HepG2 (cell line): ENCODE measurements around the gene MAPK11. TPM values are rescaled to one million over a fixed set of nuclear protein-coding genes. Genes with fewer than 3 reads are reported as not detected.

ENCODE experiments used
- ATAC-seq: fragments of 200-7000 bp; cut with Tn5 transposase; 3 replicates; pipeline ENCODE4 v1.9.1; 2020; ENCODE audit warnings: mild to moderate bottlenecking, moderate library complexity
- BruUV-seq: library from RNA; stranded (reverse); fragments of 400-500 nt; replicated peaks from 2 replicates; lab custom pipeline; 2021; lab: Mats Ljungman, UMichigan
- CTCF ChIA-PET: fragments of 300-600 bp; formaldehyde crosslinking; extraction: SDS; loops from one replicate; lab custom pipeline; 2021; ENCODE audit warnings: low total read pairs, inconsistent platforms, low intra/inter-chr PET ratio; lab: Yijun Ruan, JAX
- POLR2A ChIA-PET: fragments of 350-600 bp; sonication (Branson Sonifier 250); formaldehyde crosslinking; loops from one replicate; lab custom pipeline; 2020; ENCODE audit warnings: antibody characterized with exemption, inconsistent platforms; lab: Yijun Ruan, JAX
- DNase-seq: peaks from one replicate; pipeline ENCODE4 v3.0.0-alpha.2; 2015; ENCODE audit warnings: low spot score
- FAIRE-seq: peaks from 3 replicates; lab custom pipeline; 2011; peaks lifted over from hg19 to GRCh38; lab: Jason Lieb, UNC
- H2AFZ ChIP-seq: one replicate; pipeline ENCODE4 v1.6.1; 2011; ENCODE audit warnings: low read length, inconsistent platforms
- H3K27ac ChIP-seq: fragments of 300-600 bp; 3 replicates; pipeline ENCODE4 v1.8.0; 2011; ENCODE audit warnings: mixed run types, mild to moderate bottlenecking, mixed read lengths, low read length, inconsistent platforms; ENCODE audit not compliant: insufficient read depth; ENCODE audit errors: extremely low read length
- H3K27me3 ChIP-seq, 2 experiments: fragments of 200-600 bp in 1 of 2; 2 replicates in 1 of 2; 3 replicates in 1 of 2; pipeline versions ENCODE4 v1.6.0 to v1.8.0; 2011; ENCODE audit warnings: low read length in 2 of 2, mild to moderate bottlenecking in 2 of 2, moderate library complexity in 2 of 2, inconsistent platforms in 1 of 2; ENCODE audit not compliant: insufficient read depth in 2 of 2, control insufficient read depth in 1 of 2
- H3K36me3 ChIP-seq, 2 experiments: fragments of 200-600 bp in 1 of 2; replicated peaks in 1 of 2; 2 replicates in 1 of 2; 3 replicates in 1 of 2; pipeline versions ENCODE4 v1.5.1 to v1.8.0; 2011; ENCODE audit warnings: low read length in 2 of 2, inconsistent platforms in 1 of 2; ENCODE audit not compliant: insufficient read depth in 2 of 2, control insufficient read depth in 1 of 2
- H3K4me1 ChIP-seq: 2 replicates; pipeline ENCODE4 v1.5.1; 2012; ENCODE audit warnings: low read length, inconsistent platforms; ENCODE audit not compliant: insufficient read depth
- H3K4me2 ChIP-seq: 2 replicates; pipeline ENCODE4 v1.6.0; 2011; ENCODE audit warnings: low read depth, low read length, inconsistent platforms
- H3K4me3 ChIP-seq, 3 experiments: fragments of 200-600 bp in 1 of 3; sonication (generic), shearing (Covaris generic) in 1 of 3; replicated peaks in 1 of 3; 2 replicates each; pipeline ENCODE4 v1.5.1; 2011 to 2016; ENCODE audit warnings: low read length in 3 of 3, inconsistent platforms in 2 of 3, low read depth in 2 of 3, mild to moderate bottlenecking in 2 of 3, control low read depth in 1 of 3, mixed read lengths in 1 of 3; ENCODE audit not compliant: insufficient read depth in 1 of 3
- H3K79me2 ChIP-seq: one replicate; pipeline ENCODE4 v1.6.1; 2011; ENCODE audit warnings: low read length, inconsistent platforms; ENCODE audit not compliant: insufficient read depth
- H3K9ac ChIP-seq: 2 replicates; pipeline ENCODE4 v1.6.0; 2011; ENCODE audit warnings: mild to moderate bottlenecking, low read depth, low read length, inconsistent platforms; ENCODE audit not compliant: insufficient read depth
- H3K9me3 ChIP-seq: 2 replicates; pipeline ENCODE4 v1.5.1; 2012; ENCODE audit warnings: mild to moderate bottlenecking, low read length
- H4K20me1 ChIP-seq: 2 replicates; pipeline ENCODE4 v1.6.0; 2011; ENCODE audit warnings: inconsistent platforms, mild to moderate bottlenecking, low read length, moderate library complexity; ENCODE audit not compliant: insufficient read depth
- ARNT ChIP-seq: fragments of 450-650 bp; IDR thresholded peaks from 2 replicates; pipeline ENCODE4 v1.6.1; 2017
- ARNTL ChIP-seq: sonication (generic); formaldehyde crosslinking; IDR thresholded peaks from 2 replicates; pipeline ENCODE4 v1.4.0; 2020; ENCODE audit warnings: mild to moderate bottlenecking, missing genetic modification reagents
- ATRX ChIP-seq: sonication (generic); formaldehyde crosslinking; IDR thresholded peaks from 2 replicates; pipeline ENCODE4 v1.4.0; 2020; ENCODE audit warnings: missing genetic modification reagents, borderline replicate concordance
- IKZF5 ChIP-seq: IDR thresholded peaks from 2 replicates; pipeline ENCODE4 v1.6.1; 2018; ENCODE audit warnings: missing genetic modification reagents, mild to moderate bottlenecking, missing compliant biosample characterization
- IRX3 ChIP-seq: sonication (generic); formaldehyde crosslinking; IDR thresholded peaks from 2 replicates; pipeline ENCODE4 v1.8.1; 2023; ENCODE audit warnings: mild to moderate bottlenecking, low read depth, missing genetic modification reagents, borderline replicate concordance
- KDM2A ChIP-seq: sonication (generic); formaldehyde crosslinking; IDR thresholded peaks from 2 replicates; pipeline ENCODE4 v1.4.0; 2020; ENCODE audit warnings: low read depth, missing genetic modification reagents, borderline replicate concordance
- MAFK ChIP-seq, 2 experiments: IDR thresholded peaks in 1 of 2; conservative IDR thresholded peaks in 1 of 2; 2 replicates each; pipeline ENCODE4 v1.6.1; 2011; ENCODE audit warnings: improper control_type of control experiment in 2 of 2, low read length in 2 of 2
- ZNF142 ChIP-seq: sonication (generic); formaldehyde crosslinking; IDR thresholded peaks from 2 replicates; pipeline ENCODE4 v1.4.0; 2020; ENCODE audit warnings: missing genetic modification reagents
- ZNF33A ChIP-seq: sonication (generic); formaldehyde crosslinking; IDR thresholded peaks from 2 replicates; pipeline ENCODE4 v1.5.1; 2020; ENCODE audit warnings: missing genetic modification reagents, mild to moderate bottlenecking, moderate library complexity, borderline replicate concordance
- ZNF468 ChIP-seq: sonication (generic); formaldehyde crosslinking; IDR thresholded peaks from 2 replicates; pipeline ENCODE4 v1.8.0; 2022; ENCODE audit warnings: mild to moderate bottlenecking, moderate library complexity, missing genetic modification reagents
- ZNF780A ChIP-seq: sonication (generic); formaldehyde crosslinking; IDR thresholded peaks from 2 replicates; pipeline ENCODE4 v1.8.0; 2022; ENCODE audit warnings: mild to moderate bottlenecking, missing genetic modification reagents, moderate library complexity
- ZSCAN25 ChIP-seq: sonication (generic); formaldehyde crosslinking; IDR thresholded peaks from 2 replicates; pipeline ENCODE4 v1.8.0; 2022; ENCODE audit warnings: mild to moderate bottlenecking, missing genetic modification reagents
- WGBS: methylation state at CpG from one replicate; pipeline ENCODE4 v1.1.6; 2017; ENCODE audit warnings: low lambda C conversion rate; 5-methylcytosine and 5-hydroxymethylcytosine counted together
- in situ Hi-C: cut with HindIII; loops from 2 replicates; pipeline ENCODE4 v1.10.0; 2017; ENCODE audit warnings: low pct_unique_long_range_greater_than_20kb; ENCODE audit not compliant: extremely low pct_ligation_motif_present
- intact Hi-C: fragments of 100-400 bp; cut with micrococcal nuclease; formaldehyde crosslinking; loops from one replicate; pipeline ENCODE4 v1.10.0; 2022; ENCODE audit not compliant: unreplicated experiment
- polyA plus RNA-seq, 8 experiments: library from polyadenylated mRNA; depleted of rRNA in 3 of 8; stranded (reverse) in 7 of 8; unstranded in 1 of 8; fragments of >200 nt; fragmentation: Illumina TruSeq in 4 of 8; extraction: Trizol in 4 of 8; gene quantifications; 2 replicates each; pipeline versions ENCODE4 v1.2.1 to v1.2.3, GENCODE V29; 2011 to 2016; ENCODE audit warnings: low read depth in 4 of 8, missing spikeins in 1 of 8, mixed read lengths in 1 of 8; ENCODE audit not compliant: insufficient read depth in 1 of 8
- total RNA-seq, 5 experiments: library from RNA; depleted of rRNA; stranded (reverse); fragments of >200 nt; fragmentation: Illumina TruSeq; extraction: Trizol; gene quantifications; 2 replicates each; pipeline ENCODE4 v1.2.3, GENCODE V29; 2016; ENCODE audit warnings: low read depth in 1 of 5

Gene MAPK11
- total and polyA plus RNA-seq, 2 of the 13 experiments (the other 11 are each of a cell fraction or from before 2014, with no cell fraction given) = 0.15 to 0.17 TPM

GRCh38 chr22:50245214-50246072, 24.7 kb downstream of the MAPK11 start (continued):
- no peak for TF ChIP-seq ZNF142 (CRISPR knock-in tag)

- H3K79me2 ChIP-seq = peaks cover 47% of the 10 kb centered on the region
- ATAC-seq = peak; percentile 81
- peak; percentile 39 for FAIRE-seq
- H3K36me3 ChIP-seq = peaks cover 4 to 18% of the 10 kb centered on the region in 2 experiments; a peak in 4 of 5 replicates
- H2AFZ ChIP-seq = no peak within 1 kb of the TSS
- peak; percentile 84 for DNase-seq
- intact Hi-C loops (loop anchor here (2.0 to 5.0 kb wide), 2 partner anchors 98 to 253 kb away; partner anchors contain the start of gene PPP6R2), in situ Hi-C loops (no loop called here)
- H3K4me2 ChIP-seq = peak within 1 kb of the TSS; percentile 89
- ChIA-PET POLR2A (interaction anchor here (0.6 to 1.7 kb wide), 10 partner anchors 8 to 318 kb away, joined by 3 to 7 read pairs (median 4); partner anchors contain the start of genes LMF2, MAPK12, NCAPH2 and PPP6R2), CTCF (no interaction called here)
- H3K9ac ChIP-seq = peak within 1 kb of the TSS; percentile 85
- H4K20me1 ChIP-seq = peaks cover 12% of the 10 kb centered on the region
- TSS peak; percentile 55 for BruUV-seq
- H3K4me3 ChIP-seq = peak within 1 kb of the TSS; percentile 77 to 98 (median 89)
- H3K4me1 ChIP-seq = peaks cover 33% of the 10 kb centered on the region
- no peaks in the 10 kb centered on the region; a peak in 1 of 5 replicates for H3K27me3 ChIP-seq
- peak within 1 kb of the TSS; percentile 77 for H3K27ac ChIP-seq
- WGBS = 0% methylated on average over 39 of the region's 76 CpGs
- no peaks in the 10 kb centered on the region for H3K9me3 ChIP-seq
- TF ChIP-seq KDM2A (CRISPR knock-in tag) (peak; percentile 100), ZNF780A (CRISPR knock-in tag) (no peak; the same call in 1 of the 2 replicates), IRX3 (CRISPR knock-in tag) (0 out of 2 replicates have a peak, but pooled peaks have one; percentile 62), IKZF5 (CRISPR knock-in tag) (peak; percentile 67; the same call in 1 of the 2 replicates), ARNT (no peak), ZSCAN25 (CRISPR knock-in tag) (no peak; the same call in 1 of the 2 replicates), ZNF468 (0 out of 2 replicates have a peak, but pooled peaks have one; percentile 33), ATRX (CRISPR knock-in tag) (no peak), ARNTL (CRISPR knock-in tag) (peak; percentile 70), MAFK (conservative IDR thresholded peaks at IDR 0.05 in 1 of 2, IDR thresholded peaks at IDR 0.05 in 1 of 2; ENCODE audit: low read length in 2 of 2) (0 out of 4 replicates have a peak, but pooled peaks of 1 of the 2 experiments have one; percentile 1), ZNF33A (no peak)
Measured at GRCh38 chr22:50244420-50245213, 25.6 kb downstream of the MAPK11 start, which contains the start of gene TUBGCP6. Gene TUBGCP6 (minus strand): TSS chr22:50245023. CDS start chr22:50244459, 564 bp downstream.
